ENCODE results near the gene NPAS3. TPM values are rescaled to one million over a fixed set of nuclear protein-coding genes. Genes with fewer than 3 reads are reported as not detected.

NPAS3 gene
- polyA plus RNA-seq, 4 donors: 8.5 to 11.0 (median 10.7) TPM

DNA sequence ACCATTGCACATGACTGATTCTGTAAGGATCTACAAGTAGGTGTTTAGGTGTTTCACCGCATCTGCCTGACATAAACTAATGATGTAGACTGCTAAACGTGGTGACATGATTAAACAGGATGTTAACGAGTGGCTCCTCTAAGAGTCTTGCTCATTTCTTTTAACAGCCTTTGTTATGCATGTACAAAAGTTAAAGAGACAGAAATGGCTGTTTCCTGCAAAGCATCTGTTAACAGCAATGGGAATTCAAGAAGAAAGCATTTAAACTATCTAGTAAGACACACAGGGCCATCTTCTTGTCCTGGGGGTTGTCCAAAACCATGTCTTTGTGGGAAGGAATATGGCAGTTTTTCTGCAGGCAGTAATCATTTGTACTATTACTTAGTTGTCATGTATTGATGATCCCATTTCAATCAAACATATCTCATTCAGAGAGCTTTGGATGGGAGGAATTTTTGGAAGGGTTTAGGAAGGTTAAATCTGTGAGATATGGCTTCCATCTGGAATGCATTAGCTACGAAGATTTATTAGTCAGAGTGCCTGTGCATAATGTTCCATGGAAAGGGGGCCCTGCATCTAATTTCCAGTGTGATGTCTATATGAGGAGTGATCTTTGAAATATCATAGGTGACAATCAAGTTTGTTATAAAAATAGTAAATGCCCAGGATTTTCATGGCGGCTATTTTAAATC is 517.1 kb downstream of the NPAS3 start:
- DNase-seq (ENCODE audit: low read depth in 4 of 4, low spot score in 3 of 4): no peak

DNA sequence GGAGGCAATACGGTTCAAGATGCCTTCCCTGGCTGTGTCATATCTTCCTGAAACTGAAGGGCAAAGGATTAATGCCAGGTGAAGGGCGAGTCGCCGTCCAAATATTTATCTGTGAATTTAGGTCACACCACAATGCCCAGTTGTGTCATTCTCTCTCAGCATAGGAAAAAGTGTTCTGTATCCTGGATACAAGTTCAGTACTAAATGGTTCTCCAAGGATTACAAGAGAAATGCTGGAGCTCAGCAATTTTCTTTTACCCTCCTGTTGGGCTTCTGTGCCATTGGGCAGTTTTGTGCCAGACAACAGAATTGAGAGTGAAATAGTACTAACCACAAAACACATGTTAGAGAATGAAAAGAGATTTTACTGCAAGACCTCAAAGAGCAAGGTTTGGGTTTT is 518.3 kb downstream of the NPAS3 start:
- DNase-seq (ENCODE audit: low read depth in 4 of 4, low spot score in 3 of 4): no peak

DNA sequence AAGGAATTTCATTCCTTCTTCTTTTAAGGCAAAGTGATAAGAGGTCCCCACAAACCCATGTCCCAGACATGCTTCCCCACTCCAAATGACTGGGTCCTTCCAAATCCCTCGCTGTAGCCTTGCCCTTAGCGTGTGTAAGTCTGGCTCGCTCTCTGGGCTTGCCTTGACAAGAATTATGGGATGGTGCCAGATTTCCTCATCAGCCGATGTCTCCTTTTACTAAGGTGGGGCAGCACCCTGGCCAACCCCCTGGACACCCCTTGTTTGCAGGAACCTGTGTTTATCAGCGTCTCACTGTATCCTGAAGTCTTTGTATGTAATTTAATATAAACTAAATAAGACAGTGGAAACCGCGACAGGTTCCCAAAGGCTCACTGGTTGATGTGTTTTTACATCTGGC is 518.9 kb downstream of the NPAS3 start:
- DNase-seq (ENCODE audit: low read depth in 4 of 4, low spot score in 3 of 4): no peak

DNA sequence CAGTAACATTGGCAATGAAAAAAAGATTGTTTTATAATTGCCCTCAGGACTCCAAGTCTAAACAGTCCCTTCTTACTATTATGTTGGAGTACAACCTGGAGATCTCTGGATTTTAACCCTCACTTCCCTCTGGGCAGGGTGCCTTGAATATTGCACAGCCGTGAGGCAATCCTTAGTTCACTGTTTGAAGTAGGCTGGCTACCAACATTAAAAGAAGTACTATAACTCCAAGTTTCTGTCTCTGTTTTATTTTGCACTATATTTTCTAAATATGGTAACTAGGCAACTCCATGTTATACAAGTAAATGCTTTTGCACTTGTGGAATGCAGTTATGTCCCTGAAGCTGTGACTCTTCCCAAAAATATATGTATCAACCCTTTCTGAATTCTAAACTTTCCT is 521.5 kb downstream of the NPAS3 start:
- DNase-seq (ENCODE audit: low read depth in 4 of 4, low spot score in 3 of 4): no peak

DNA sequence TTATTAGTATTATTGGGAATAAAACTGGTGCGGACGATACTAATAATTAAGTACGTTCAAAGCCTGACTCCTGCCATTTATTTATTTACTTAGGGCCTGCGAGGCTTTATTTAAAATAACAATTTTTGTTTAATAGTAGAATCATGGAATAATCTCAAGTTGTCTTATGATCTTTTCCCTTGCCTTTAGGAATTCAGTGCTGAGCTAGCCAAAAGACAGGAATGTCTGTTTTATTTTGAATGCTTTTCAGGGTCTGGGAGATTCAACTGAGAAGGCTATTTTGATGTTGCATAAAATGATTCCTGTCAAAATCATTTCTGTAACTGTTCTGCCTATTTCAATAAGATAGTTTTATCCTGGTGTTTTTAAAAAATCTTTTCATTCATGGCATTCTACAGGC is 522.4 kb downstream of the NPAS3 start:
- DNase-seq (ENCODE audit: low read depth in 4 of 4, low spot score in 3 of 4): no peak

DNA sequence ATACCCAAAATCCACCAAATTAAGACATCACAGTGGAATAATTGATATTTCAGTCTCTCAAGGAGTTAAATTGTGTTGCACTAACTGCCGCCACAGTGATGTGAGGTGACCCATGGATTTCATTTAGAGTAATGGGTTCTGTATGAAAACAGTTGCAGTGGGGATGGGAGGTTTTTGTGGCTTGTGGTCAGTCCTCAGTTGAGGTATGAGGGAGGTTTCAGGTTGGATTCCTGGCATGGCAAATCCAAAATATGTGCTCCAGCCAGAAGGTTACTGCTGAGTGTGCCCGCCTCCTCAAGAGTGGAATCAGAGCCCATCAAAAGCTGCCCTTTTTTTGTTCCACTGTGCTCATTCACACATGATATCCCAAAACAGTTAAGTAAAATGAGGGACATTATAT is 525.1 kb downstream of the NPAS3 start:
- DNase-seq (ENCODE audit: low read depth in 4 of 4, low spot score in 3 of 4): no peak

DNA sequence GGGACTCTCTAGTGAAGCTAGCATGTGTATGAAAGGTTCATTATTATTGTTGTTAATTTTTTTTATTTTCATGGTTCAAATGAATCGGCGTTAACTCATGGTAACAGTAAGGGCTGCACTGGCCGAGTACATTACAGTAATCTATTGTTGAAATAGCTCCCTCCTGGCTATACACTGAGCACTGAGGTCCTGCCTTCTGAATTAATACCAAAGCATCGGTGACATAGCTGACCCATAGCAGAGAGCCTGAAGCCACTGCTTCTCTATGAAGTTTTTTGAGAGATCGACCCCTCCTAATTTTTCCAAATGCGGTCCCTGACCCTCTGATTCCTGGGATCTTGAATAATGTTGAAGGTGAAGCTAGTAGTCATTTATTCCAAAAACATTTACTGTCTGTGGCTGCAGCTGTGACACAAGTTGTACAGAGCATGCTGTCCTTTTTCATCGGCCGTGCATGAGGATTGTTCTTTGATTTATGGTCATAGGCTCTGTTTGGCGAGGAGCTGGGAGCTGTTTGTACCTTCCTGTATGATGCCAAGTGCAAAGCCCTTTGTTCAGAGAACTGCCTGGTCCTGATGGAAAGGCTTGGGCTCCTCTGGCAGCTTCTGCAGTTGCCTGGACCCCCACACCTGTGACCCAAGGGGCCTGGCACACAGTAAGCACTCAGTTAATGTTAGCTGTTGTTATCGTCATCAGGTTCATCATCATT is 525.7 kb downstream of the NPAS3 start:
- no peak for DNase-seq (ENCODE audit: low read depth in 4 of 4, low spot score in 3 of 4)

DNA sequence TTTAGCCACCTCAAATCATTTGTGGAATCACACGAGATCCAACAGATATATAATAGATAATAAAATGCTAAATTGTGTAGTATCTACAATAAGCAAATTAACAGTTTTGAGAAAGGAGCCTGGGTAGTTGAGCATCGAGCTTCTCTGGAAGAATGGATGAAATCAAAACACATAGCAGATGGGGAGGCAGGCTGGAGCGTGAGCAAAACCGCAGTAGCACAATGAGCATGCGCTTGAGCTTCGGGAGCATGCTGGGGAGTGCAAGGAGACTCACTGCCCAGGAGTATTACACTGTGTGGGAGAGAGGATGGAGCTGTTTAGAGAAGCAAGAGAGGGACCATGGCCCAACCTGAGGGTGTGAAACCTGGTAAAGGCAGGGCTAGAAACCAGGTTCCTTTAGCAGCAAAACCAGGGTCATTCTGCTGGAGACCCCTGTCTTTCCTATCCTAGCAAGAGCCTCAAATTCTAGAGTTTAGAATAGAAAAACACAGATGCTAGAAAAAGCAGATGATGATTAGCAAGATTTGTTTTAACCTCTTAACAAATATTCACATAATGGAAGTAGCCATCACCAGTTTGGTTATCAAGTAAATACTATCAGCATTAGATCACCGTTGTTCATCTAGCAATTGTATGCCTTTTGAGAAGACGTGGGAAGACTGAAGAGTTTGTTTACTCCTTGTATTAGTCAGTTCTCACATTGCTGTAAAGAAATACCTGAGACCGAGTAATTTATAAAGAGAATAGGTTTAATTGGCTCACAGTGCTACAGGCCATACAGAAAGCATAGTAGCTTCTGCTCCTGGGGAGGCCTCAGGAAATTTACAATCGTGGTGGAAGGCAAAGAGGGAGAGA is 527.4 kb downstream of the NPAS3 start:
- no peak for DNase-seq (ENCODE audit: low read depth in 4 of 4, low spot score in 3 of 4)

DNA sequence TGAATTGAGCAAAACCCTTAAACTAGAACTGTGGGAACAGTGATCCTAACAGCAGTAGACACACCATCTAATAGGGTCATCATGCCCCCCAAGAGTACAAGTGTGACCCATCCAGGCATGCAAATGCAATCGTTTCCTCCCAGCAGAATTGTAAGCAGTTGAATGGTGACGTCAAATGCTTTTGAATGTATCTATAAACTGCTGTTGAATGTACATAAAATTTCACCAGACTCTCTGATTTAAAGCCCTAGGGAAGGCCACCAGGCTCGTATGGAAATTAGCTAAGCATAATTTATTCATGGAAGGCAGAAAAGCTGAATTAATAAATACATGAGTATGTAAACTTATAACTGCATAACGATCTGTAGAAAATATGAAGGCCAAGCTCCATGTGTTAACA is 529.3 kb downstream of the NPAS3 start:
- no peak for DNase-seq (ENCODE audit: low read depth in 4 of 4, low spot score in 3 of 4)

DNA sequence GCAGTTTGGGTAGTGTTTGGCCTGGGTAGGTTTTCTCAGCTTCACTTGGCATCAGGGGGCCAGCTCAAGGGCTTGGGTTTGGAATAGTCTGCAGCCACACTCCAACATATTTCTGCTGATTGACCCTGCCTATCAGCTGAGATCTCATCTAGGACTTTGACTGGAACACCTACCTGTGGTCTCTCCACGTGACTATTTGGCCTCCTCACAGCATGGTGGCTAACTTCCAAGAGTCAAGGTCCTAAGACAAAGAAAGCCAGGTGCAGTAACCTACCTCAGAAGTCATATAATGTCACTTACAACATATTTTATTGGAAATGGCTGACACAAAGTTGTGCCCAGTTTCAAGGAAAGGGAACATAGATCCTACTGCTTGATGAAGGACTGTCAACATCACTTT is 531.2 kb downstream of the NPAS3 start:
- no peak for DNase-seq (ENCODE audit: low read depth in 4 of 4, low spot score in 3 of 4)

DNA sequence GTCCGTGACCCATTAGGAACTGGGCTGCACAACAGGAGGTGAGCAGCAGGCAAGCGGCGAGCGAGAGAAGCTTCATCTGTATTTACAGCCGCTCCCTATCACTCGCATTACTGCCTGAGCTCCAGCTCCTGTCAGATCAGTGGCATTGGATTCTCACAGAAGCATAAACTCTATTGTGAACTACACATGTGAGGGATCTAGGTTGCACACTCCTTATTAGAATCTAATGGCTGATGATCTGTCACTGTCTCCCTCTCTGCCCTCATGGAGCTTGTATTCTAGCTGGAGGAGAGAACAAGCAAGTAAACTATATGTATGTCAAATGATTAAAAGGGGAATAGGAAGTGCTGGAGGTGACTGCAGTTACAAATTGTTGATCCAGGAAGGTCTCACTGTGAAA is 533.1 kb downstream of the NPAS3 start:
- DNase-seq (ENCODE audit: low read depth in 4 of 4, low spot score in 3 of 4): no peak

DNA sequence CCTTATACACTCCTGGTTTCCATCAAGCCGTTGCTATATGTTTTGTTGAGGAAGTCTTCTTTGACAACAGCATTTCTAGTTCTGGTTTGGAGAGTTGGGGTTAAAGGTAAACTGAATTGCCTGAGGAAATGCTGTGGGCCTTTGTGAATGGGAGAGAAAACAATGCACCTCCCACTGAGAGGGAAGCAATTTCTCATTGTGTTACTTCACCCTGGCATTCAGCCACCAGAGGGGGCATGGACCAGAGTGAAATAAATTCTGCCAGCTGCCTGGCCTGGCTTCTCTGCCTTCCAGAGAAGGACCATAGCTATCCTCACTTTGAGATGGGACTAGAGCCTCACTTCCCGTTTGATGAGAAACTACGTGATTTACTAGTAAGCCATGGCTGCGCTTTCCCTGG is 536.9 kb downstream of the NPAS3 start:
- DNase-seq (ENCODE audit: low read depth in 4 of 4, low spot score in 3 of 4): peak; percentile 35 to 55 (median 52)

DNA sequence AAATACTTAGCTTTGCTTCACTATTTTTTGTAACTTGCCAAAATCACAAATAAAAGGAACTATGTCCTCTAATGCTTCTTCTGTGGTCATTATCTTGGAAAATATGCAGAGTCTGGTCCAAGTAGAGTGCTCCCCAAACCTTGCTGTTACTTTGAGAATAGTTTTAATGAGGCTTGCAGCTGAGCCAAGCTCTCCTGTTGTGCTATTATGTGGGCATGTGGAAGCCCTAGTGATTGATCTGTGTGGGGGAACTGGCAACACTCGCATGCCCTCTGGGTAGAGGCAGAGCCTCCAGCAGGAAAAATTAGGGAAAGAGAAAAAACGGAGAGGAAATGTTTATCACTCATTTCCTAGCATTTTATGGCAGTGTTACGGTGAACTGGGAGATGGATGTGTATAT is 539.1 kb downstream of the NPAS3 start:
- DNase-seq (ENCODE audit: low read depth in 4 of 4, low spot score in 3 of 4): no peak

DNA sequence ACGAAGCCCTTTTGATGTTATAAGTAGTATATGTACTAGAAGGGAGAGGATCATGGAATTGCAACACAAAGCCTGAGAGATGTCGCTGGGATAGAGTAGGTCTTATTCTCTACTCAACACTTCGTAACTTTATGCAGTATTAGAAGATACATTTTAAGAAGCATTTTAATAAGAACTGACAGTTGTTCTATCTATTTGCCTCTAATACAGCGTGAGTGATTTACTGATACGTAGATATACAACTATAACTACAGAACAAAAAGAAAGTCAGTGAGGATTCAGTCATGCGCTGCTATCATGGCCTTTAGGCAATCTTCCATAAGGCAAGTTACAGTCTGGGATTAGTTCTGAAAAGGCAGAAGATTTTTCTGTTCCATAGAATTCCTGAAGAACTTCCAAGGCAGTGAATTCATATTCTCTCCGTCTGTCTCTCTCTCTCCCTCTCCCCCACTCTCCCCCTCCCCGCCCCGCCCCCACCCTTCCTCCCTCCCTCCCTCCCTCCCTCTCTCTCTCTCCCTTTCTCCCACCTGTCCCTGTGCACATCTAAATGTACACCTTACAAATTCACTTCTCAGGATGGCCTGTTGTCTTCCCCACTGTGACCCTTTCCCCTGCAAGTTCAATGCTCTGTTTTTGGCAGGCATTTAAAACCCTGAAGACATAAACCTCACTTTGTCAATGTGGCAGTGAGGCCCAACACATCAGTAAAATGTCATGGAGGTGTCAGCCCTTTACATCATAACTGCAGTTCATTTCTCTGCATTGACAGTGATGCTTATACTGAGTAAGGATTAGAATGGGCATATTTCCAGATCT is 541.6 kb downstream of the NPAS3 start:
- no peak for DNase-seq (ENCODE audit: low read depth in 4 of 4, low spot score in 3 of 4)

DNA sequence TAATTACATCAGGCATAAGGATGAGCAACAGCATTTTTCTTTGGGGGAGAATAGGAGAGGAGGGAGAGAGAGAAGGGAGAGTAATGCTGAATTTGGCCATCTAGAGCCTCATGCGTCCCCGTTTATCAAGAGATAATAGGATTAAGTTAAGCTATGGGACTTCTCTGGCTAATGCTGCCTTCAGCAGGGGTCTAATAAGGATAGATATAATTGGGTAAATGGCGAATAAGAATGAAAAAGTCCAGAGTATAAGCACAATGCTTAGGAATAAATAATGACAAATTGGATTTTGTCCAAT is 542.2 kb downstream of the NPAS3 start:
- DNase-seq (ENCODE audit: low read depth in 4 of 4, low spot score in 3 of 4): no peak

DNA sequence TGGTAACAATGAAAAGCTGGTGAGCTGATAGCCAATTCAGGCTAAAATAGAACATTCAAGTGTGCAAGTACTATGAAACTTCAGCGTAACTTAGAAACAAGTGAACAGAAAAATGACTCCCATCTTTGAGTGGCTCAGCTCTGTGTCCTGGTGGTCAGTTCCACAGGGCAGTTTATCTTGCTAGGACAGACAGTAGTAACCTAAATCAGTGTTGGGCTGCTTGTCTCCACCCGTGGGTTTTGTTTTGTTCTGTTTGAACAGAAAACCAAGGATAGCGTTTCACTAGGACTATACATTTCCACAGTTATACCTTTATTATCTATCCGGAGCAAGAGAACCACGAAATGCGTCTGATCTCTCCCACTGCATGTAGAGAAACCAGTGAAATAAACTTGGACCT is 544.4 kb downstream of the NPAS3 start:
- DNase-seq (ENCODE audit: low read depth in 4 of 4, low spot score in 3 of 4): no peak

DNA sequence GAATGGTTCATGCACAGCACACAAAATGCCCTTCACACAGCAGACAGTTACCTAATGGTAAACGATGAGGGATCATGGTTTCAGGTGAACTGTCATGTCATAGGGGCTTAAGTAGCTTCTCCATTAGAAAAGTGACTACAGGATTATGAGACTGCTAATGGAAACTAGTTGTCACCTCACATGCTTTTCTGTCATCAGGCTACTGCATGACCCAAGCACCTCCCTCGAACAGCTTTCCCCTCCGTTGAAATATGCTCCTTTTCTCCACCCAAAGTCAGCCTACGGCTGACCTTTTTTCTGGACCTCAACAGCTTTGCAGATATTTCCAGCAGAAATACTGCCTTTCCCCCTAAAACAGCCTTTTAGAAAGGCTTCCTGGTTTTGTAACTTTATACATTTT is 544.9 kb downstream of the NPAS3 start:
- no peak for DNase-seq (ENCODE audit: low read depth in 4 of 4, low spot score in 3 of 4)

DNA sequence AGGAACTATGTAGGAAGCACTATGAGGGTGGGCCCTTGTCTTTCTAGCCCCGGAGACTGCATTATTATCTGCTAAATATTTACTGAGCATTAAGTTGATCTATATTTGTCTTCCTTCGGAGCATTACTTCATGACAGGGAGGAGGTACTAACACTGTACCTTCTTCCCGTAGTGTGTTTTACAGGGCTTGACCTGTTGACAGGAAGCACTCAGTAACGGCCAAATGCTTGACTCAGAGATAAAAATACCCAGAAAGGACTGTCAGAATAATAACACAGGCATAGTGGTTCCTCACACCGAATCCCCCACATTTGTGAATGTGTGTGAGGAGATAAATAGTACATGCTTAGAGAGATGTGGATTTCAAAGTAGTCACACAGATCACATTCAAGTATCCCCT is 545.6 kb downstream of the NPAS3 start:
- DNase-seq (ENCODE audit: low read depth in 4 of 4, low spot score in 3 of 4): no peak

DNA sequence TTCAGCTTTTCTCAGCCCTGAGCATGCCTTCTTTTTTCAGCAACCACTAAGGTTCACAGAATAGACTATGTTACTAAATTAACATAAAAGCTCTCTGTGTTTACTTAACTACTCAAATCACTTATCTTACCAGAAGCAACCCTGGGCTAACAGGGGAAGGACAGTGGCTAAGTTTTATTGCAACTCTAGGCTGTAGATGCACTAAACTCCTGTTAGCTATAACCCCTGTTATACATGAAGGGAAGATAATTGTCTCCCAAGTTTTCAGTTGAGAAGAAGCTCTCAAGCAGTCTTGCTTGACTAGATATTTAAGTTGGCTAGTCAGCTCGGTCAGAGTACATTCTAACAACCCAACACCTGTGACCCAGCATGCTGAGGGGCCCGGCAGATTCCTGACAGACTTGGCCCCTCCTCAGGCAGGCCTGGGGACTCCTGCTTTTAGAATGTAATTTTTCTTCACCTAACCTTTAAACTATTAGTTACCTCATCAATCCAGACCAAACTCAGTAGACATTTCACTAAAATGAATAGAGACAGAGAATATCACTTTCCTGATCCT is 547.7 kb downstream of the NPAS3 start:
- no peak for DNase-seq (ENCODE audit: low read depth in 4 of 4, low spot score in 3 of 4)

DNA sequence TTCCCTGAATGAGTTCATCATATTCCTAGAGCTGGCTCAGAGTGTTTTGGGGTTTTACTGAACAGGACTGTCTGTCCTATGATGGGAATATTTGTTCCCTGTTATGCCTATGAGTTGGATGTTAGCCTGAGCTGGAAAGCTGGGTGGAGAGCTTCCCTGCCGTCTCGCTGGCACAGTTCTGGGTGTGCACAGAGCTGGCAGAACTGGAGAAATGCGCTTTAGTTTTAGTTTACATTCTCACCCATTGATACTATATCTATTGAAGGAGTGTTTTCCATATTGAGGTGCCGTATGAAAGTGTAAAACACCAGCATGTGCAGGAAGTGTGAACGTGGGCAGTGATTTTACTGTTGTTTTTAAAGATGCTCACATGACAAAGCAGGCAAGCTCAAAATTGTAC is 549.9 kb downstream of the NPAS3 start:
- no peak for DNase-seq (ENCODE audit: low read depth in 4 of 4, low spot score in 3 of 4)

DNA sequence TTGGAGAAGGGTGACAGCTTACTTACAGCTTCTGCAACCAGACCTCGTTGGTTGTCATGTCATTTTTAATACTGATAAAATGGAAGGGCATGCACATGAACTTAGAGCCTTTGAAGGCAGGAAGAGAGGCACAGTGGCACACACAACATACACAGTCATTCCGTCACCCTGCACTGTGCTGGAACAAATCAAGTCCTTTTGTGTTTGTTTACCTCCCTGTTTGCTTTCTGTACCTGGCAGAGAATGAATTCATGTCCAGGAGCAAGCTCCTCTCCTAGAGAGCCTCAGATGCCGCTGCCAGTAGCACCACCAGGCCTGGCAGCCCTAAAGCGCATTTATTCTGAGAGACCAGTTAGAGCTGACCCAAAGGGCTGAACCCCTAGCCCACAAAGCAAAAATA is 551.9 kb downstream of the NPAS3 start:
- DNase-seq (ENCODE audit: low read depth in 4 of 4, low spot score in 3 of 4): no peak
